IMR-90 (cell line): Measurements from ENCODE around the gene ADAM15. TPM values are rescaled to one million over a fixed set of nuclear protein-coding genes. Genes with fewer than 3 reads are reported as not detected.

Experiments
- ATAC-seq: fragments of 200-7000 bp; cut with Tn5 transposase; 2 replicates; pipeline ENCODE4 v1.9.1; 2020; ENCODE audit warnings: low read depth, mild to moderate bottlenecking, moderate library complexity
- BruUV-seq: library from RNA; stranded (reverse); fragments of 400-500 nt; replicated peaks from 2 replicates; lab custom pipeline; 2021; lab: Mats Ljungman, UMichigan
- CTCF ChIA-PET: fragments of 300-600 bp; formaldehyde crosslinking; extraction: SDS; loops from one replicate; lab custom pipeline; 2021; ENCODE audit warnings: antibody characterized with exemption; lab: Yijun Ruan, JAX
- POLR2A ChIA-PET: fragments of 300-600 bp; sonication (Branson Sonifier 250); formaldehyde crosslinking; loops from one replicate; lab custom pipeline; 2022; ENCODE audit warnings: antibody characterized with exemption; ENCODE audit not compliant: unreplicated experiment; lab: Charles Lee
- DNase-seq: peaks from one replicate; pipeline ENCODE4 v3.0.0; 2013
- H2AFZ ChIP-seq: replicated peaks from 2 replicates; pipeline ENCODE3; 2013; ENCODE audit warnings: low read length, mild to moderate bottlenecking; ENCODE audit not compliant: poor library complexity
- H2AK5ac ChIP-seq: 2 replicates; pipeline ENCODE4 v1.6.1; 2013; ENCODE audit warnings: low read depth, low read length, inconsistent platforms
- H2AK9ac ChIP-seq: replicated peaks from 2 replicates; pipeline ENCODE3; 2013; ENCODE audit warnings: mild to moderate bottlenecking, low read depth, low read length, moderate library complexity; ENCODE audit not compliant: poor library complexity
- H2BK120ac ChIP-seq: 2 replicates; pipeline ENCODE4 v1.6.1; 2013; ENCODE audit warnings: low read depth, low read length, inconsistent platforms
- H2BK15ac ChIP-seq: 3 replicates; pipeline ENCODE4 v1.6.1; 2013; ENCODE audit warnings: low read depth, low read length, inconsistent platforms
- H2BK20ac ChIP-seq: 2 replicates; pipeline ENCODE4 v1.6.1; 2013; ENCODE audit warnings: low read depth, mild to moderate bottlenecking, inconsistent platforms, low read length, moderate library complexity
- H2BK5ac ChIP-seq: 2 replicates; pipeline ENCODE4 v1.6.1; 2013; ENCODE audit warnings: mild to moderate bottlenecking, low read depth, low read length, inconsistent platforms; ENCODE audit not compliant: poor library complexity, severe bottlenecking
- H3K14ac ChIP-seq: replicated peaks from 2 replicates; pipeline ENCODE4 v1.6.1; 2013; ENCODE audit warnings: low read depth, low read length, inconsistent platforms
- H3K18ac ChIP-seq: 2 replicates; pipeline ENCODE4 v1.6.1; 2013; ENCODE audit warnings: low read depth, low read length, control low read depth
- H3K23ac ChIP-seq: 2 replicates; pipeline ENCODE4 v1.6.1; 2013; ENCODE audit warnings: low read depth, low read length, inconsistent platforms
- H3K27ac ChIP-seq: 2 replicates; pipeline ENCODE4 v1.5.1; 2013; ENCODE audit warnings: mild to moderate bottlenecking, control low read depth, low read length; ENCODE audit not compliant: insufficient read depth
- H3K27me3 ChIP-seq: 2 replicates; pipeline ENCODE4 v1.6.1; 2013; ENCODE audit warnings: low read length; ENCODE audit not compliant: control insufficient read depth, insufficient read depth
- H3K36me3 ChIP-seq: 2 replicates; pipeline ENCODE4 v1.6.1; 2013; ENCODE audit warnings: low read length, mixed read lengths; ENCODE audit not compliant: control insufficient read depth, insufficient read depth
- H3K4ac ChIP-seq: 2 replicates; pipeline ENCODE4 v1.6.1; 2013; ENCODE audit warnings: low read depth, low read length, inconsistent platforms
- H3K4me1 ChIP-seq: 2 replicates; pipeline ENCODE4 v1.6.1; 2013; ENCODE audit warnings: low read length, mixed read lengths; ENCODE audit not compliant: control insufficient read depth, insufficient read depth
- H3K4me2 ChIP-seq: 2 replicates; pipeline ENCODE4 v1.6.1; 2013; ENCODE audit warnings: low read depth, mild to moderate bottlenecking, control low read depth, low read length, moderate library complexity
- H3K4me3 ChIP-seq: 2 replicates; pipeline ENCODE4 v1.5.1; 2013; ENCODE audit warnings: low read depth, mild to moderate bottlenecking, control low read depth, low read length, moderate library complexity; ENCODE audit not compliant: insufficient read depth
- H3K56ac ChIP-seq: 2 replicates; pipeline ENCODE4 v1.6.1; 2013; ENCODE audit warnings: low read length, inconsistent platforms; ENCODE audit not compliant: insufficient read depth; ENCODE audit errors: extremely low read depth
- H3K79me1 ChIP-seq, 2 experiments: 2 replicates each; pipeline ENCODE4 v1.6.1; 2013; ENCODE audit warnings: low read length in 2 of 2, inconsistent platforms in 1 of 2, low read depth in 1 of 2
- H3K9ac ChIP-seq: 2 replicates; pipeline ENCODE4 v1.6.1; 2013; ENCODE audit warnings: low read depth, low read length, control low read depth
- H3K9me1 ChIP-seq: 2 replicates; pipeline ENCODE4 v1.6.1; 2013; ENCODE audit warnings: low read length, inconsistent platforms; ENCODE audit not compliant: insufficient read depth
- H3K9me3 ChIP-seq: 2 replicates; pipeline ENCODE4 v1.6.1; 2013; ENCODE audit warnings: low read length; ENCODE audit not compliant: control insufficient read depth, insufficient read depth
- H4K20me1 ChIP-seq: 2 replicates; pipeline ENCODE4 v1.6.1; 2013; ENCODE audit warnings: low read length, inconsistent platforms; ENCODE audit not compliant: insufficient read depth
- H4K5ac ChIP-seq: 2 replicates; pipeline ENCODE4 v1.6.1; 2013; ENCODE audit warnings: mild to moderate bottlenecking, low read depth, low read length, control low read depth
- H4K8ac ChIP-seq, 2 experiments: 2 replicates each; pipeline ENCODE4 v1.6.1; 2013; ENCODE audit warnings: low read depth in 2 of 2, low read length in 2 of 2, control low read depth in 1 of 2, inconsistent platforms in 1 of 2
- H4K91ac ChIP-seq: 2 replicates; pipeline ENCODE4 v1.6.1; 2013; ENCODE audit warnings: low read depth, low read length, inconsistent platforms; ENCODE audit not compliant: insufficient read depth
- BHLHE40 ChIP-seq: fragments of 150-350 bp; IDR thresholded peaks from 2 replicates; pipeline ENCODE4 v1.6.1; 2016; ENCODE audit warnings: mild to moderate bottlenecking, low read depth, low read length
- CHD1 ChIP-seq: IDR thresholded peaks from 2 replicates; pipeline ENCODE4 v1.6.1; 2012; ENCODE audit warnings: low read depth, low read length, improper control_type of control experiment
- FOS ChIP-seq: fragments of 150-350 bp; IDR thresholded peaks from 2 replicates; pipeline ENCODE4 v1.6.1; 2016; ENCODE audit warnings: low read depth, low read length
- MAFK ChIP-seq: IDR thresholded peaks from 2 replicates; pipeline ENCODE4 v1.6.1; 2012; ENCODE audit warnings: low read depth, low read length, improper control_type of control experiment
- MAZ ChIP-seq: IDR thresholded peaks from 2 replicates; pipeline ENCODE4 v1.6.1; 2012; ENCODE audit warnings: low read depth, mild to moderate bottlenecking, low read length, improper control_type of control experiment, moderate library complexity, borderline replicate concordance
- MXI1 ChIP-seq: IDR thresholded peaks from 2 replicates; pipeline ENCODE4 v1.6.1; 2012; ENCODE audit warnings: low read depth, mild to moderate bottlenecking, low read length, moderate library complexity, borderline replicate concordance
- NFE2L2 ChIP-seq: fragments of 150-350 bp; IDR thresholded peaks from 2 replicates; pipeline ENCODE4 v1.6.1; 2016; ENCODE audit warnings: low read depth, mild to moderate bottlenecking, low read length
- POLR2A ChIP-seq: IDR thresholded peaks from 2 replicates; pipeline ENCODE4 v1.6.1; 2012; ENCODE audit warnings: mild to moderate bottlenecking, low read depth, low read length
- RCOR1 ChIP-seq: IDR thresholded peaks from 2 replicates; pipeline ENCODE4 v1.6.1; 2012; ENCODE audit warnings: mild to moderate bottlenecking, low read length, improper control_type of control experiment; ENCODE audit not compliant: insufficient replicate concordance
- RFX5 ChIP-seq: IDR thresholded peaks from 2 replicates; pipeline ENCODE4 v1.8.0; 2012; ENCODE audit warnings: low read depth, mild to moderate bottlenecking, low read length, moderate library complexity
- WGBS, 2 experiments: methylation state at CpG; one replicate each; pipeline versions ENCODE4 v1.1.5 to v1.1.7; 2013; ENCODE audit warnings: missing lambda C conversion rate in 2 of 2; ENCODE audit not compliant: insufficient read length in 1 of 2; ENCODE audit errors: extremely low coverage in 2 of 2; 5-methylcytosine and 5-hydroxymethylcytosine counted together
- dilution Hi-C: fragments of 300-500 bp; cut with HindIII; formaldehyde crosslinking; loops from one replicate; pipeline ENCODE4 v1.14.3; 2018; ENCODE audit warnings: low sequenced_read_pairs; ENCODE audit not compliant: unreplicated experiment
- in situ Hi-C: fragments of 300-500 bp; cut with MboI; formaldehyde crosslinking; loops from 3 replicates; pipeline ENCODE4 v1.14.3; 2019; ENCODE audit warnings: low sequenced_read_pairs, inconsistent platforms, mixed read lengths
- intact Hi-C: fragments of 100-400 bp; cut with micrococcal nuclease; formaldehyde crosslinking; loops from 2 replicates; pipeline ENCODE4 v1.10.0; 2022
- polyA plus RNA-seq, 3 experiments: library from polyadenylated mRNA; depleted of rRNA; stranded (reverse); fragments of >200 nt; gene quantifications; 2 replicates each; pipeline ENCODE4 v1.2.3, GENCODE V29; 2012; ENCODE audit warnings: low replicate concordance in 1 of 3
- total RNA-seq: library from RNA; depleted of rRNA; stranded (reverse); fragments of >200 nt; gene quantifications from 2 replicates; pipeline ENCODE4 v1.2.3, GENCODE V29; 2012
- TF ChIP-seq, protein P1 (sequence below): fragments of 150-350 bp; IDR thresholded peaks from 2 replicates; pipeline ENCODE4 v1.6.1; 2017; ENCODE audit warnings: mild to moderate bottlenecking, antibody characterized with exemption, low read length, low read depth
- TF ChIP-seq, protein P2 (sequence below): conservative IDR thresholded peaks from 2 replicates; pipeline ENCODE4 v1.5.1; 2012; ENCODE audit warnings: mild to moderate bottlenecking, low read depth, low read length, improper control_type of control experiment

ADAM15 gene
- total and polyA plus RNA-seq, 2 of the 4 experiments (the other 2 are of a cell fraction): 25.6 to 52.4 TPM

DNA sequence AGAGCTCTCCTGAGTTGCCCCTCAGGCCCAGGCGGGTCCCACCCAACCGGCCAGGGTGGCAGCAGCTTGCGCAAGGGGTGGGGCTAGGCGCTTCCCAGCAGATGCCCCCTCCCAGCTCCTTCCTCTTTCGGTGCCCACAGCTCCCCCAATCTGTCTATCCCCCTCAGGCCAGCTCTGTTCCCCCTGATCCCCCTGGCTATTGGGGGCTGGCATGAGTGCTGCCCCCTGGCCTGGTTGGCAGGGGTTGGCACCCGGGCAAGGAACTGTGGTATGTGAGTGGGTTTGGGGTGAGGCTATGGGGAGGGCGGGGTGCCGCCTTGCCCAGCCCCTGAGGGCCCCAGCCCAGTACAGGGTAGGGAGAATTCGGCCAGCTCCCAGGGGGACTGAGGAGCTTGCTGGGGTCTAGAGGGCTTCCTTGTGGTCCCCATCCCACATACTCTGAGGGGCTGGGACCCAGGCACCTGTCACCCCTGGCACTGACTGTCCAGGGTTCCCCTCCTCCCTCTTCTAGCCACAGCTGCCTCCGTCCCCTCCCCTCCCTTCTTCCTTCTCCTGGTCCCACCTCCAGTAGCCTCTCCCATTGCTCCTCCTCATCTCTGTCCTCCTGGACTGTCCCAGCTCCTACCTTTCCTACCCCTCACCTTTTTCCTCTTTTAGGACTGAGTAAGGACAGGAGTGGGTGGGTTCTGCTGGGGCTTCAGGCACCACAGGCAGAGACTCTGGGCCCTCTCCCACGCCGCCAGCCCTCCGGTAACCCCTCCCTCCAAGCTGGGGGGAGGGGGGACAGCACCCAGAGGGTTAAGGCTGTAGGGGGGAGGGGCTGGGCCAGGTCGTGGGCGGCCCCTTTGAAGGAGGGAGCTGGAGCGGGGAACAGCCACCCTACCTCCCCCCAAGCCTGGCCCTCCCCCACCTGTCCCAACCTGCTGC is 42.8 kb upstream of the ADAM15 start (continued):
- TF ChIP-seq, protein P1, sequence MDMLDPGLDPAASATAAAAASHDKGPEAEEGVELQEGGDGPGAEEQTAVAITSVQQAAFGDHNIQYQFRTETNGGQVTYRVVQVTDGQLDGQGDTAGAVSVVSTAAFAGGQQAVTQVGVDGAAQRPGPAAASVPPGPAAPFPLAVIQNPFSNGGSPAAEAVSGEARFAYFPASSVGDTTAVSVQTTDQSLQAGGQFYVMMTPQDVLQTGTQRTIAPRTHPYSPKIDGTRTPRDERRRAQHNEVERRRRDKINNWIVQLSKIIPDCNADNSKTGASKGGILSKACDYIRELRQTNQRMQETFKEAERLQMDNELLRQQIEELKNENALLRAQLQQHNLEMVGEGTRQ: no peak

GRCh38 chr1:155009221-155009711 is 41.9 kb upstream of the ADAM15 start:
- H4K5ac ChIP-seq: no peak overlapping the region
- H2BK5ac ChIP-seq: no peak overlapping the region
- H2AFZ ChIP-seq: no peak overlapping the region
- no peak overlapping the region for H4K91ac ChIP-seq
- no peak overlapping the region for H3K23ac ChIP-seq
- H3K79me1 ChIP-seq: peaks cover 3 to 56% of the 10 kb centered on the region in 2 experiments
- H3K4me1 ChIP-seq: peaks cover 14% of the 10 kb centered on the region
- no CpG with 5 or more reads among the region's 12 CpGs for WGBS, 2 experiments
- H3K9ac ChIP-seq: no peak overlapping the region
- no TSS peak for BruUV-seq
- no peak for ATAC-seq
- no peak overlapping the region for H2BK20ac ChIP-seq
- peaks cover 11% of the 10 kb centered on the region for H3K9me1 ChIP-seq
- H2AK9ac ChIP-seq: no peak overlapping the region
- no peak overlapping the region for H3K4ac ChIP-seq
- intact Hi-C loops: no loop called here
- DNase-seq: no peak
- no peak overlapping the region for H3K4me3 ChIP-seq
- no peak overlapping the region for H3K27ac ChIP-seq
- peaks cover 19% of the 10 kb centered on the region for H4K20me1 ChIP-seq
- H3K56ac ChIP-seq: no peak overlapping the region
- H2BK15ac ChIP-seq: no peak overlapping the region
- no peaks in the 10 kb centered on the region for H3K27me3 ChIP-seq
- H4K8ac ChIP-seq: no peak overlapping the region
- H3K14ac ChIP-seq: no peak overlapping the region
- no peak overlapping the region for H2AK5ac ChIP-seq
- no peak overlapping the region for H2BK120ac ChIP-seq
- no peaks in the 10 kb centered on the region for H3K9me3 ChIP-seq
- peaks cover 7% of the 10 kb centered on the region for H3K36me3 ChIP-seq
- ChIA-PET POLR2A (no interaction called here), CTCF (no interaction called here)
- in situ Hi-C loops: no loop called here
- H3K18ac ChIP-seq: no peak overlapping the region
- dilution Hi-C loops: no loop called here
- no peak overlapping the region for H3K4me2 ChIP-seq
- TF ChIP-seq POLR2A (no peak), MAFK (no peak), MXI1 (no peak), RFX5 (no peak), FOS (no peak), BHLHE40 (no peak), RCOR1 (no peak), CHD1 (no peak), NFE2L2 (no peak), MAZ (no peak)
- TF ChIP-seq, protein P1: no peak
- TF ChIP-seq, protein P2, sequence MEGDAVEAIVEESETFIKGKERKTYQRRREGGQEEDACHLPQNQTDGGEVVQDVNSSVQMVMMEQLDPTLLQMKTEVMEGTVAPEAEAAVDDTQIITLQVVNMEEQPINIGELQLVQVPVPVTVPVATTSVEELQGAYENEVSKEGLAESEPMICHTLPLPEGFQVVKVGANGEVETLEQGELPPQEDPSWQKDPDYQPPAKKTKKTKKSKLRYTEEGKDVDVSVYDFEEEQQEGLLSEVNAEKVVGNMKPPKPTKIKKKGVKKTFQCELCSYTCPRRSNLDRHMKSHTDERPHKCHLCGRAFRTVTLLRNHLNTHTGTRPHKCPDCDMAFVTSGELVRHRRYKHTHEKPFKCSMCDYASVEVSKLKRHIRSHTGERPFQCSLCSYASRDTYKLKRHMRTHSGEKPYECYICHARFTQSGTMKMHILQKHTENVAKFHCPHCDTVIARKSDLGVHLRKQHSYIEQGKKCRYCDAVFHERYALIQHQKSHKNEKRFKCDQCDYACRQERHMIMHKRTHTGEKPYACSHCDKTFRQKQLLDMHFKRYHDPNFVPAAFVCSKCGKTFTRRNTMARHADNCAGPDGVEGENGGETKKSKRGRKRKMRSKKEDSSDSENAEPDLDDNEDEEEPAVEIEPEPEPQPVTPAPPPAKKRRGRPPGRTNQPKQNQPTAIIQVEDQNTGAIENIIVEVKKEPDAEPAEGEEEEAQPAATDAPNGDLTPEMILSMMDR: no peak
